Neural progenitor cell (in vitro differentiated cells): ENCODE measurements around the gene ZNF622.

ENCODE experiments used
- CTCF ChIP-seq: fragments of 200-600 bp; sonication (generic); IDR thresholded peaks from 2 replicates; pipeline ENCODE4 v1.5.1; 2017; ENCODE audit warnings: antibody characterized with exemption, mild to moderate bottlenecking
- EZH2phosphoT487 ChIP-seq: fragments of 200-600 bp; sonication (generic); IDR thresholded peaks from 2 replicates; pipeline ENCODE4 v1.6.1; 2017; ENCODE audit warnings: antibody characterized with exemption

GRCh38 chr5:16413166-16413860 lies 52.3 kb downstream of the ZNF622 start:
- TF ChIP-seq CTCF (no peak), EZH2phosphoT487 (no peak)
